Tibial nerve (tissue), 4 donors: ENCODE measurements around the gene GNG5. TPM values are rescaled to one million over a fixed set of nuclear protein-coding genes. Genes with fewer than 3 reads are reported as not detected.

Experiments used
- DNase-seq, 2 donors: peaks; one replicate each; pipeline ENCODE4 v3.0.0-alpha.2; 2019; ENCODE audit warnings: low spot score in 2 of 2
- H3K27ac ChIP-seq, 4 donors: fragments of 200-600 bp; sonication (generic) in 3 of 4; one replicate each; pipeline ENCODE4 v1.5.1; 2017 to 2019; ENCODE audit warnings: mild to moderate bottlenecking in 1 of 4
- H3K27me3 ChIP-seq, 2 donors: fragments of 200-600 bp; sonication (generic) in 1 of 2; one replicate each; pipeline versions ENCODE4 v1.5.1 to v1.6.0; 2017 to 2019
- H3K36me3 ChIP-seq, 3 donors: fragments of 200-600 bp; sonication (generic); one replicate each; pipeline ENCODE4 v1.5.1; 2018 to 2019
- H3K4me1 ChIP-seq, 4 donors: fragments of 200-600 bp; sonication (generic) in 3 of 4; one replicate each; pipeline ENCODE4 v1.5.1; 2017 to 2019
- H3K4me3 ChIP-seq, 4 donors: fragments of 200-600 bp; sonication (generic) in 3 of 4; one replicate each; pipeline ENCODE4 v1.5.1; 2017 to 2019; ENCODE audit warnings: mild to moderate bottlenecking in 1 of 4, moderate library complexity in 1 of 4
- H3K9me3 ChIP-seq, 4 donors: fragments of 200-600 bp; sonication (generic) in 3 of 4; one replicate each; pipeline ENCODE4 v1.5.1; 2017 to 2019
- EP300 ChIP-seq, 2 donors: sonication (generic); formaldehyde crosslinking; IDR thresholded peaks; one replicate each; pipeline ENCODE4 v1.6.1; 2017; ENCODE audit warnings: antibody characterized with exemption in 2 of 2, mild to moderate bottlenecking in 1 of 2
- POLR2A ChIP-seq, 2 donors: fragments of 450-650 bp; IDR thresholded peaks; one replicate each; pipeline ENCODE4 v1.6.1; 2017; ENCODE audit warnings: antibody characterized with exemption in 2 of 2, mild to moderate bottlenecking in 2 of 2, moderate library complexity in 2 of 2
- WGBS, 2 donors: methylation state at CpG; one replicate each; pipeline ENCODE4 v1.1.5; 2018; 5-methylcytosine and 5-hydroxymethylcytosine counted together
- total RNA-seq, 4 donors: library from RNA; depleted of rRNA; stranded (reverse); fragments of >200 nt; gene quantifications; one replicate each; pipeline ENCODE4 v1.1.0, GENCODE V29; 2016
- TF ChIP-seq, protein P1 (sequence below), 5 experiments: fragments of 200-600 bp in 3 of 5; fragments of 450-650 bp in 2 of 5; sonication (generic) in 3 of 5; IDR thresholded peaks; one replicate each; pipeline ENCODE4 v1.5.1; 2016 to 2019; ENCODE audit warnings: antibody characterized with exemption in 5 of 5, mild to moderate bottlenecking in 3 of 5, moderate library complexity in 2 of 5

Gene GNG5
- total RNA-seq, 4 donors from 2014 or later: 39.8 to 76.9 (median 54.8) TPM

DNA sequence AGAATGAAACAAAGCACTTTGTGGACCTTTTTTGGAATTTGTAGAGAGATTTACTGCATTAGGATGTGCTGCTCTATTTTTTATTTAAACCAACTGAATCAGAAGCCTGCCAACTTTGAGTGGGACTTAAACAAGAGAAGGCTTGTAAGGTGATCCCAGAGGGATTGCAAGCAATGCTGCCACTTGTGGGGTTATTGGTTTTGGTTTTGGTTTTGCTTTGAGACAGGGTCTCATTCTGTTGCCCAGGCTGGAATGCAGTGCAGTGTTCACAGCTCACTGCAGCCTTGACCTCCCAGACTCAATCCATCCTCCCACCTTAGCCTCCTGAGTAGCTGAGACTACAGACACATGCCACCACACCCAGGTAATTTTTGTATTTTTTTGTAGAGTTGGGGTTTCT lies 32.2 kb upstream of the GNG5 start:
- H3K9me3 ChIP-seq: no peaks in the 10 kb centered on the region
- no peak overlapping the region for H3K4me3 ChIP-seq
- peaks cover 0 to 40% (median 0%) of the 10 kb centered on the region in 3 donors for H3K36me3 ChIP-seq
- DNase-seq: no peak
- no peaks in the 10 kb centered on the region for H3K4me1 ChIP-seq
- no peak for TF ChIP-seq EP300 (IDR thresholded peaks at IDR 0.05)
- TF ChIP-seq POLR2A (IDR thresholded peaks at IDR 0.05): no peak
- TF ChIP-seq, protein P1, sequence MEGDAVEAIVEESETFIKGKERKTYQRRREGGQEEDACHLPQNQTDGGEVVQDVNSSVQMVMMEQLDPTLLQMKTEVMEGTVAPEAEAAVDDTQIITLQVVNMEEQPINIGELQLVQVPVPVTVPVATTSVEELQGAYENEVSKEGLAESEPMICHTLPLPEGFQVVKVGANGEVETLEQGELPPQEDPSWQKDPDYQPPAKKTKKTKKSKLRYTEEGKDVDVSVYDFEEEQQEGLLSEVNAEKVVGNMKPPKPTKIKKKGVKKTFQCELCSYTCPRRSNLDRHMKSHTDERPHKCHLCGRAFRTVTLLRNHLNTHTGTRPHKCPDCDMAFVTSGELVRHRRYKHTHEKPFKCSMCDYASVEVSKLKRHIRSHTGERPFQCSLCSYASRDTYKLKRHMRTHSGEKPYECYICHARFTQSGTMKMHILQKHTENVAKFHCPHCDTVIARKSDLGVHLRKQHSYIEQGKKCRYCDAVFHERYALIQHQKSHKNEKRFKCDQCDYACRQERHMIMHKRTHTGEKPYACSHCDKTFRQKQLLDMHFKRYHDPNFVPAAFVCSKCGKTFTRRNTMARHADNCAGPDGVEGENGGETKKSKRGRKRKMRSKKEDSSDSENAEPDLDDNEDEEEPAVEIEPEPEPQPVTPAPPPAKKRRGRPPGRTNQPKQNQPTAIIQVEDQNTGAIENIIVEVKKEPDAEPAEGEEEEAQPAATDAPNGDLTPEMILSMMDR (IDR thresholded peaks at IDR 0.05): no peak
- no peaks in the 10 kb centered on the region for H3K27me3 ChIP-seq
- no peak overlapping the region for H3K27ac ChIP-seq

DNA sequence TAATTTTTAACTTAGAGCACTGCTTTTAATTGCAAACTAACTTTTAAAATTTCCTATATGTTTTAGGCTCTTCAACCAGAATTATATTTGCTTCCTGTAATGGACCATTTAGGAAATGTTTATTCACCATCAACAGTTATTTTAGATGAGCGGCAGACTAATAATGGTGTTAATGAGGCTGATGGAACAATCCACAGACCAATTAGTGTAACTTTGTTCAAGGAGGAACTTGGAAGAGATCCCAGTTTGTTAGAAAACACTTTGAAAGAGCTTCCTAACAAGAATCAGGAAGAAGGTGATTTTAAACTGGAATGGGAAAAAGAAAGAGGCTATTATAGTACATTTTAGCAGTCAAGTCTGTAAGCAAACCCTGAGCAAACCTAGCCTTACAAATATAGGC lies 19.4 kb upstream of the GNG5 start:
- Histone ChIP-seq H3K9me3 (no peaks in the 10 kb centered on the region), H3K4me3 (no peak overlapping the region), H3K27ac (no peak overlapping the region), H3K27me3 (no peaks in the 10 kb centered on the region), H3K36me3 (peaks cover 0 to 16% (median 0%) of the 10 kb centered on the region in 3 donors), H3K4me1 (no peaks in the 10 kb centered on the region)
- WGBS, 2 donors: 70 to 73% methylated on average over 1 of the region's 1 CpG
- no peak for DNase-seq
- TF ChIP-seq POLR2A (IDR thresholded peaks at IDR 0.05): no peak
- TF ChIP-seq EP300 (IDR thresholded peaks at IDR 0.05): no peak
- TF ChIP-seq, protein P1 (IDR thresholded peaks at IDR 0.05): no peak

DNA sequence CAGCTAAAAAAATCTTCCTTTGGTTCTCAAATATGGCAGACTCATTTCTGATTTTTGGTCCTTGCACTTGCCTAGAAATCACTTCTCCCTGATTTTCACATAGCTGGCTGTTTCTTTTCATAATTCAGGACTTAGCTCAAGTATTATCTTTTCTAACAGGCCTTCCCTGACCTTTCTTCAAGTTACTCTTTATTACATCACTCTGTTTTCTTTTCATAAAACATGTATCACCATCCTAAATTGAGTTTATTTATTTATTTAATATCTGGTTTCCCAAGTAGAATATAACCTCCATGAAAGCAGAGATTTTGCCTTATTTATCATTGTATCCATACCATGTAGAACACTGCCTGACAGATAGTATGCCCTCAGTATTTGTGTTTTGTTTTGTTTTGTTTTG lies 18.2 kb upstream of the GNG5 start:
- Histone ChIP-seq H3K4me1 (no peaks in the 10 kb centered on the region), H3K36me3 (peaks cover 0 to 12% (median 0%) of the 10 kb centered on the region in 3 donors), H3K9me3 (no peaks in the 10 kb centered on the region), H3K27me3 (no peaks in the 10 kb centered on the region), H3K27ac (no peak overlapping the region), H3K4me3 (no peak overlapping the region)
- DNase-seq: no peak
- no peak for TF ChIP-seq EP300 (IDR thresholded peaks at IDR 0.05)
- TF ChIP-seq, protein P1 (IDR thresholded peaks at IDR 0.05): no peak
- TF ChIP-seq POLR2A (IDR thresholded peaks at IDR 0.05): no peak

DNA sequence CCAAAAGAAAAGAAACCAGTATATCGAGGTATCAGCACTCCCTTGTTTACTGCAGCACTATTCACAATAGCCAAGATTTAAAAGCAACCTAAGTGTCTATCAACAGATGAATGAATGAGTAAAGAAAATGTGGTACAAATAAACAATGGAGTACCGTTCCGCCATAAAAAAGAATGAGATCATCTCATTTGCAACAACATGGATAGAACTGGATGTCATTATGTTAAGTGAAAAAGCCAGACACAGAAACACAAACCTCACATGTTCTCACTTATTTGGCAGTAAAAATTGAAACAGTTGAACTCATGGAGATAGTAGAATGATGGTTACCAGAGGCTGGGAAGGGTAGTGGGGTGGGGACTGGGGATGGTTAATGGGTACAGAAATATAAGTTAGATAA lies 4.3 kb upstream of the GNG5 start:
- Histone ChIP-seq H3K27me3 (no peaks in the 10 kb centered on the region), H3K4me1 (peaks cover 0 to 8% (median 0%) of the 10 kb centered on the region in 4 donors), H3K9me3 (peaks cover 0 to 25% (median 5%) of the 10 kb centered on the region in 4 donors), H3K4me3 (no peak overlapping the region), H3K36me3 (peaks cover 0 to 8% (median 0%) of the 10 kb centered on the region in 3 donors), H3K27ac (no peak overlapping the region)
- TF ChIP-seq, protein P1 (IDR thresholded peaks at IDR 0.05): no peak
- TF ChIP-seq EP300 (IDR thresholded peaks at IDR 0.05): no peak
- no peak for TF ChIP-seq POLR2A (IDR thresholded peaks at IDR 0.05)
- WGBS, 2 donors: 71 to 72% methylated on average over 3 of the region's 3 CpGs
- DNase-seq: no peak

DNA sequence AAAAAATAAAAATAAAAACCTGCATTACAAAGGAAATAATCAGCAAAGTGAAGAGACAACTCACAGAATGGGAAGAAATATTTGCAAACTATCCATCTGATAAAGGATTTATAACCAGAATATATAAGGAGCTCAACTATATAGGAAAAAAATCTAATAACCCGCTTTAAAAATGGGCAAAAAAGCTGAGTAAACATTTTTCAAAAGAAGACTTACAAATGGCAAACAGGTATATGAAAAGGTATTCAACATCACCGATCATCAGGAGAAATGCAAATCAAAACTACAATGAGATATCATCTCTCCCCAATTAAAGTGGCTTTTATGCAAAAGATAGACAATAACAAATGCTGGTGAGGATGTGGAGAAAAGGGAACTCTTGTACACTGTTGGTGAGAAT lies 3.8 kb upstream of the GNG5 start:
- 48 to 77% methylated on average over 2 of the region's 2 CpGs for WGBS, 2 donors
- no peaks in the 10 kb centered on the region for H3K27me3 ChIP-seq
- peaks cover 0 to 8% (median 0%) of the 10 kb centered on the region in 4 donors for H3K4me1 ChIP-seq
- peaks cover 0 to 8% (median 0%) of the 10 kb centered on the region in 3 donors for H3K36me3 ChIP-seq
- peaks cover 0 to 25% (median 5%) of the 10 kb centered on the region in 4 donors for H3K9me3 ChIP-seq
- no peak for TF ChIP-seq POLR2A (IDR thresholded peaks at IDR 0.05)
- TF ChIP-seq EP300 (IDR thresholded peaks at IDR 0.05): no peak
- TF ChIP-seq, protein P1 (IDR thresholded peaks at IDR 0.05): no peak
- H3K27ac ChIP-seq: no peak overlapping the region
- DNase-seq: no peak
- no peak overlapping the region for H3K4me3 ChIP-seq
